ENCODE data around the gene PRPF8.

GRCh38 chr17:1733759-1734158, 49.1 kb upstream of the PRPF8 start:
- TF ChIP-seq CTCF (IDR thresholded peaks at IDR 0.05; ENCODE audit: insufficient read depth, low read length) (no peak), POLR2AphosphoS5 (IDR thresholded peaks at IDR 0.05; ENCODE audit: low read depth) (no peak)
